Left ventricle myocardium inferior (tissue), 1 donor: Measurements from ENCODE around the gene MIP. TPM values are rescaled to one million over a fixed set of nuclear protein-coding genes. Genes with fewer than 3 reads are reported as not detected.

Source experiments
- DNase-seq: peaks from one replicate; pipeline ENCODE4 v3.0.0-alpha.2; 2020
- H3K27ac ChIP-seq: fragments of 200-600 bp; replicated peaks from 2 replicates; pipeline ENCODE4 v1.8.0; 2021
- H3K27me3 ChIP-seq: fragments of 200-600 bp; 2 replicates; pipeline ENCODE4 v1.8.0; 2021; ENCODE audit warnings: low read depth
- H3K36me3 ChIP-seq: fragments of 200-600 bp; 2 replicates; pipeline ENCODE4 v1.8.0; 2021
- H3K4me1 ChIP-seq: fragments of 200-600 bp; 2 replicates; pipeline ENCODE4 v1.8.0; 2021
- H3K4me3 ChIP-seq: fragments of 200-600 bp; 2 replicates; pipeline ENCODE4 v1.8.0; 2021; ENCODE audit warnings: mild to moderate bottlenecking, moderate library complexity
- H3K9me3 ChIP-seq: fragments of 200-600 bp; replicated peaks from 2 replicates; pipeline ENCODE4 v1.8.0; 2021
- CTCF ChIP-seq: fragments of 200-600 bp; IDR thresholded peaks from 2 replicates; pipeline ENCODE4 v1.8.0; 2021; ENCODE audit warnings: antibody characterized with exemption, mild to moderate bottlenecking, borderline replicate concordance
- intact Hi-C: fragments of 100-400 bp; cut with micrococcal nuclease; formaldehyde crosslinking; loops from one replicate; pipeline ENCODE4 v1.11.0; 2022
- total RNA-seq: library from RNA; stranded (reverse); fragmentation: NEBNext Ultra II Directional; extraction: Animal tissue kit (Norgen Biotek cat#: 25700); gene quantifications from one replicate; pipeline ENCODE4 v1.2.1, GENCODE V29; 2021
- donor health status: DM: no; HTN: yes; CAD: no; lungs with severe emphysema.

The MIP gene
- total RNA-seq, 1 donor from 2014 or later: not detected

- Histone ChIP-seq H3K4me3 (no peak overlapping the region), H3K9me3 (no peaks in the 10 kb centered on the region), H3K4me1 (no peaks in the 10 kb centered on the region), H3K27ac (no peak overlapping the region), H3K27me3 (no peaks in the 10 kb centered on the region), H3K36me3 (peaks cover 24% of the 10 kb centered on the region)
- no peak for DNase-seq
- intact Hi-C loops: no loop called here
- no peak for TF ChIP-seq CTCF
Measured at GRCh38 chr12:56425193-56425592, 29.3 kb downstream of the MIP start.

- Histone ChIP-seq H3K4me3 (no peak overlapping the region), H3K4me1 (no peaks in the 10 kb centered on the region), H3K9me3 (no peaks in the 10 kb centered on the region), H3K27ac (no peak overlapping the region), H3K36me3 (peaks cover 24% of the 10 kb centered on the region), H3K27me3 (no peaks in the 10 kb centered on the region)
- DNase-seq: no peak
- intact Hi-C loops: no loop called here
- no peak for TF ChIP-seq CTCF
Measured at GRCh38 chr12:56420411-56420810, 34.0 kb downstream of the MIP start.

- no peak for DNase-seq
Measured at GRCh38 chr12:56417739-56418138, 36.7 kb downstream of the MIP start.

GRCh38 chr12:56414401-56414800 lies 40.1 kb downstream of the MIP start:
- no peaks in the 10 kb centered on the region for H3K27me3 ChIP-seq
- peaks cover 11% of the 10 kb centered on the region for H3K36me3 ChIP-seq
- no peak overlapping the region for H3K27ac ChIP-seq
- DNase-seq: no peak
- H3K9me3 ChIP-seq: no peaks in the 10 kb centered on the region
- TF ChIP-seq CTCF: no peak
- intact Hi-C loops: no loop called here
- no peaks in the 10 kb centered on the region for H3K4me1 ChIP-seq
- no peak overlapping the region for H3K4me3 ChIP-seq

More at GRCh38 chr12:56417739-56418138, 36.7 kb downstream of the MIP start:
- no peak for TF ChIP-seq CTCF
- Histone ChIP-seq H3K27me3 (no peaks in the 10 kb centered on the region), H3K9me3 (no peaks in the 10 kb centered on the region), H3K4me1 (no peaks in the 10 kb centered on the region), H3K27ac (no peak overlapping the region), H3K36me3 (peaks cover 16% of the 10 kb centered on the region), H3K4me3 (no peak overlapping the region)
- intact Hi-C loops: no loop called here

GRCh38 chr12:56413392-56413791 lies 41.1 kb downstream of the MIP start:
- intact Hi-C loops: no loop called here

More at GRCh38 chr12:56413392-56413791, 41.1 kb downstream of the MIP start:
- no peak for TF ChIP-seq CTCF
- Histone ChIP-seq H3K36me3 (peaks cover 11% of the 10 kb centered on the region), H3K9me3 (no peaks in the 10 kb centered on the region), H3K27ac (no peak overlapping the region), H3K27me3 (no peaks in the 10 kb centered on the region), H3K4me3 (no peak overlapping the region), H3K4me1 (no peaks in the 10 kb centered on the region)
- no peak for DNase-seq
